ENCODE data around the gene RAB3IL1.

GRCh38 chr11:61863548-61864081, 53.8 kb downstream of the RAB3IL1 start:
- TF ChIP-seq EZH2 (IDR thresholded peaks at IDR 0.05) (no peak), POLR2AphosphoS5 (IDR thresholded peaks at IDR 0.05; ENCODE audit: borderline replicate concordance, low read depth, low read length) (no peak)

Data from SK-N-MC (cell line).